K562 (cell line): ENCODE results near the gene CBY3.

Experiments used
- CTCF ChIP-seq, 3 experiments: IDR thresholded peaks in 2 of 3; conservative IDR thresholded peaks in 1 of 3; 2 replicates each; pipeline ENCODE4 v1.5.1; 2011 to 2012; ENCODE audit warnings: low read length in 3 of 3, mild to moderate bottlenecking in 3 of 3, control low read depth in 2 of 3, improper control_type of control experiment in 1 of 3, inconsistent platforms in 1 of 3, low read depth in 1 of 3, mixed read lengths in 1 of 3, moderate library complexity in 1 of 3; ENCODE audit not compliant: insufficient read depth in 2 of 3
- MXI1 ChIP-seq: IDR thresholded peaks from 2 replicates; pipeline ENCODE4 v1.6.1; 2011; ENCODE audit warnings: low read depth, mild to moderate bottlenecking, improper control_type of control experiment, low read length
- RAD21 ChIP-seq, 2 experiments: fragments of 250-450 bp in 1 of 2; fragments of 450-650 bp in 1 of 2; sonication (Bioruptor Pico) in 1 of 2; formaldehyde crosslinking in 1 of 2; IDR thresholded peaks in 1 of 2; conservative IDR thresholded peaks in 1 of 2; 2 replicates each; pipeline versions ENCODE4 v1.4.0 to v1.8.0; 2020 to 2022; ENCODE audit warnings: mild to moderate bottlenecking in 2 of 2, moderate library complexity in 1 of 2
- REST ChIP-seq, 2 experiments: fragments of 450-650 bp; formaldehyde crosslinking in 1 of 2; IDR thresholded peaks; 2 replicates each; pipeline versions ENCODE4 v1.4.0 to v1.6.1; 2014 to 2020; ENCODE audit warnings: mild to moderate bottlenecking in 2 of 2, borderline replicate concordance in 1 of 2, low read depth in 1 of 2
- ZBTB8A ChIP-seq: fragments of 450-650 bp; IDR thresholded peaks from 2 replicates; pipeline ENCODE4 v1.6.1; 2018; ENCODE audit warnings: mild to moderate bottlenecking, moderate library complexity; ENCODE audit not compliant: partially characterized antibody
- ZNF699 ChIP-seq: fragments of 250-450 bp; sonication (Bioruptor Pico); IDR thresholded peaks from 2 replicates; pipeline ENCODE4 v1.8.0; 2021; ENCODE audit warnings: mild to moderate bottlenecking, moderate library complexity; ENCODE audit not compliant: insufficient replicate concordance

- TF ChIP-seq ZBTB8A, result no peak
- TF ChIP-seq RAD21 (CRISPR knock-in tag; conservative IDR thresholded peaks at IDR 0.05 in 1 of 2, IDR thresholded peaks at IDR 0.05 in 1 of 2), result no peak
- no peak for TF ChIP-seq MXI1
- TF ChIP-seq ZNF699 (CRISPR knock-in tag), result no peak
- no peak for TF ChIP-seq CTCF (IDR thresholded peaks at IDR 0.05 in 2 of 3, conservative IDR thresholded peaks at IDR 0.05 in 1 of 3; ENCODE audit: insufficient read depth in 2 of 3, low read depth in 1 of 3, low read length in 3 of 3)
- no peak for TF ChIP-seq REST (IDR thresholded peaks at IDR 0.05; ENCODE audit: borderline replicate concordance)
- no peak for TF ChIP-seq REST (CRISPR knock-in tag; IDR thresholded peaks at IDR 0.05; ENCODE audit: low read depth)
Measured at GRCh38 chr5:179680780-179681401, at the start of gene CBY3.
